Adrenal gland (tissue), 12 donors: Measurements from ENCODE around the gene XYLT1. TPM values are rescaled to one million over a fixed set of nuclear protein-coding genes. Genes with fewer than 3 reads are reported as not detected.

Source experiments
- DNase-seq, 7 donors: peaks; one replicate each; pipeline ENCODE4 v3.0.0-alpha.2; 2019 to 2020
- H3K27ac ChIP-seq, 5 donors: fragments of 200-600 bp; sonication (generic) in 4 of 5; 1 replicate in 3 of 5; 2 replicates in 2 of 5; pipeline versions ENCODE4 v1.5.1 to v1.8.0; 2016 to 2020; ENCODE audit warnings: mild to moderate bottlenecking in 1 of 5
- H3K27me3 ChIP-seq: fragments of 200-600 bp; 2 replicates; pipeline ENCODE4 v1.8.0; 2021
- H3K36me3 ChIP-seq, 2 donors: fragments of 200-600 bp; replicated peaks in 1 of 2; 1 replicate in 1 of 2; 2 replicates in 1 of 2; pipeline versions ENCODE4 v1.5.1 to v1.8.0; 2018 to 2022
- H3K4me1 ChIP-seq, 2 donors: fragments of 200-600 bp; replicated peaks in 1 of 2; 1 replicate in 1 of 2; 2 replicates in 1 of 2; pipeline versions ENCODE4 v1.5.1 to v1.8.0; 2018 to 2021
- H3K4me3 ChIP-seq, 4 donors: fragments of 200-600 bp; sonication (generic) in 3 of 4; one replicate each; pipeline ENCODE4 v1.5.1; 2016 to 2018
- H3K9me3 ChIP-seq, 3 donors: fragments of 200-600 bp; sonication (generic) in 1 of 3; replicated peaks in 1 of 3; 1 replicate in 2 of 3; 2 replicates in 1 of 3; pipeline versions ENCODE4 v1.5.1 to v1.8.0; 2016 to 2021
- POLR2A ChIP-seq, 2 donors: fragments of 450-650 bp; IDR thresholded peaks; one replicate each; pipeline ENCODE4 v1.6.1; 2017; ENCODE audit warnings: antibody characterized with exemption in 2 of 2, mild to moderate bottlenecking in 2 of 2, moderate library complexity in 1 of 2
- WGBS, 4 donors: extraction: QIAGEN DNeasy Blood & Tissue Kit in 2 of 4; methylation state at CpG; one replicate each; pipeline versions ENCODE4 v1.1.5 to v1.1.7; 2013 to 2017; 5-methylcytosine and 5-hydroxymethylcytosine counted together
- intact Hi-C, 2 donors: fragments of 100-400 bp; cut with DNase I; formaldehyde crosslinking; loops; one replicate each; pipeline versions ENCODE4 v1.14.1 to v1.15.0; 2022 to 2023
- polyA plus RNA-seq, 3 donors: library from polyadenylated mRNA; stranded (reverse); fragments of 200-250 nt in 2 of 3; fragments of 350-450 nt in 1 of 3; fragmentation: Illumina TruSeq in 1 of 3; extraction: RNeasy Lipid Tissue Mini Kit (QIAGEN cat#74804) in 1 of 3; gene quantifications; one replicate each; pipeline ENCODE4 v1.2.3, GENCODE V29; 2013 to 2014
- total RNA-seq, 9 donors: library from RNA; depleted of rRNA in 4 of 9; stranded (reverse); fragments of >200 nt in 4 of 9; fragments of 120-200 nt in 1 of 9; fragmentation: NEBNext Ultra II Directional in 1 of 9; extraction: Animal tissue kit (Norgen Biotek cat#: 25700) in 1 of 9; gene quantifications; one replicate each; pipeline versions ENCODE4 v1.1.0 to v1.2.4, GENCODE V29; 2013 to 2023
- TF ChIP-seq, protein P1 (sequence below), 6 experiments: fragments of 450-650 bp in 4 of 6; fragments of 200-600 bp in 2 of 6; sonication (generic) in 1 of 6; IDR thresholded peaks; 1 replicate in 5 of 6; 2 replicates in 1 of 6; pipeline versions ENCODE4 v1.5.1 to v1.8.0; 2016 to 2021; ENCODE audit warnings: antibody characterized with exemption in 6 of 6, mild to moderate bottlenecking in 2 of 6, moderate library complexity in 1 of 6
- donor health status: healthy with polysubstance abuse.
- donor health status: Bipolar disorder and iron deficiency.
- donor health status: DM: yes; HTN: yes; CAD: no.
- donor health status: DM: no; HTN: no; CAD: no.
- donor health status: DM: no; HTN: no; CAD: no.
- donor health status: DM: yes; HTN: yes; CAD: no.

The XYLT1 gene
- total and polyA plus RNA-seq, 12 donors = 1.3 to 67.6 (median 16.8) TPM

DNA sequence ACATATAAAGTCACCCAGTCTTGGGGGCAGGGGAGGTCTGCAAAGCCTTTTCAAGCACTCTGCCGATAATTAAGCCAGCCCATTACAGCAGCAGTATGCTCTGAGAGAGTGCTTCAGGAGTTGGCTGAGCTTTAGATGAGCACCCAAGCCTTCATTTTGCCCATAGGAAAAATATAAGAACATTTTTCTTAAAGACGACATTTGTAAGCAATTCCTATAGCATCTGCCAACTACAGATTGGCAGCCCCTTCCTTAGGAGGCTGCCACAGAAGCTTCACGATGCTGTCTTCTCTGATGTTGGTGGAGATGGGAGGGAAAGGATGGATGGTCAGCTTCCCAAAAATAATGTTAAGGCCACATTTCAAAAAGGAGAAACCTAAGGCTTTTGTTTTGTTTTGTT, 367.5 kb downstream of the XYLT1 start:
- intact Hi-C loops = no loop called here
- Histone ChIP-seq H3K36me3 (no peaks in the 10 kb centered on the region), H3K27ac (no peak overlapping the region), H3K4me3 (no peak overlapping the region), H3K4me1 (no peaks in the 10 kb centered on the region), H3K27me3 (no peaks in the 10 kb centered on the region), H3K9me3 (no peaks in the 10 kb centered on the region)
- TF ChIP-seq POLR2A (IDR thresholded peaks at IDR 0.05) = no peak
- TF ChIP-seq, protein P1, sequence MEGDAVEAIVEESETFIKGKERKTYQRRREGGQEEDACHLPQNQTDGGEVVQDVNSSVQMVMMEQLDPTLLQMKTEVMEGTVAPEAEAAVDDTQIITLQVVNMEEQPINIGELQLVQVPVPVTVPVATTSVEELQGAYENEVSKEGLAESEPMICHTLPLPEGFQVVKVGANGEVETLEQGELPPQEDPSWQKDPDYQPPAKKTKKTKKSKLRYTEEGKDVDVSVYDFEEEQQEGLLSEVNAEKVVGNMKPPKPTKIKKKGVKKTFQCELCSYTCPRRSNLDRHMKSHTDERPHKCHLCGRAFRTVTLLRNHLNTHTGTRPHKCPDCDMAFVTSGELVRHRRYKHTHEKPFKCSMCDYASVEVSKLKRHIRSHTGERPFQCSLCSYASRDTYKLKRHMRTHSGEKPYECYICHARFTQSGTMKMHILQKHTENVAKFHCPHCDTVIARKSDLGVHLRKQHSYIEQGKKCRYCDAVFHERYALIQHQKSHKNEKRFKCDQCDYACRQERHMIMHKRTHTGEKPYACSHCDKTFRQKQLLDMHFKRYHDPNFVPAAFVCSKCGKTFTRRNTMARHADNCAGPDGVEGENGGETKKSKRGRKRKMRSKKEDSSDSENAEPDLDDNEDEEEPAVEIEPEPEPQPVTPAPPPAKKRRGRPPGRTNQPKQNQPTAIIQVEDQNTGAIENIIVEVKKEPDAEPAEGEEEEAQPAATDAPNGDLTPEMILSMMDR (IDR thresholded peaks at IDR 0.05) = no peak
- DNase-seq = no peak
- 87 to 96% (median 94%) methylated on average over 3 of the region's 3 CpGs for WGBS, 4 donors

DNA sequence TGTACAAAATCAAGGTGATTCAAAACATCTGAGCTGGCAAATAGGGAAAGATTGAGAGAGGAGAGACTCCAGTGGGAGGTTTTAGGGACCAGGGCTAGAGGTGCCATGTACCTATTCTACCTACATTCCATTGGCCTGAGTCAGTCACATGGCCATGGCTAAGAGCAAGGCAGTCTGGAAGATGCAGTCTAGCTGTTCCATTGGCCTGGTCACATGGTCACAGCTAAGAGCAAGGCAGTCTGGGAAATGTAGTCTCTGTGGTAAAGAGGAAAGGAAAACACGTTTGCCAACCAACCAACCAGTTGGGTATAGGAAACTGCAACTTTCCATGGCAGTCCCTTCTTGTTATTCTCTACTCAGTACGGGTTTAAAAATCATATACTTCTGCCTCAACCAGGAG, 369.1 kb downstream of the XYLT1 start:
- Histone ChIP-seq H3K4me3 (no peak overlapping the region), H3K9me3 (no peaks in the 10 kb centered on the region), H3K4me1 (no peaks in the 10 kb centered on the region), H3K36me3 (no peaks in the 10 kb centered on the region), H3K27ac (no peak overlapping the region), H3K27me3 (no peaks in the 10 kb centered on the region)
- intact Hi-C loops = no loop called here
- TF ChIP-seq, protein P1 (IDR thresholded peaks at IDR 0.05) = no peak
- TF ChIP-seq POLR2A (IDR thresholded peaks at IDR 0.05) = no peak
- DNase-seq = no peak
- 84 to 90% (median 85%) methylated on average over 2 of the region's 2 CpGs for WGBS, 4 donors

DNA sequence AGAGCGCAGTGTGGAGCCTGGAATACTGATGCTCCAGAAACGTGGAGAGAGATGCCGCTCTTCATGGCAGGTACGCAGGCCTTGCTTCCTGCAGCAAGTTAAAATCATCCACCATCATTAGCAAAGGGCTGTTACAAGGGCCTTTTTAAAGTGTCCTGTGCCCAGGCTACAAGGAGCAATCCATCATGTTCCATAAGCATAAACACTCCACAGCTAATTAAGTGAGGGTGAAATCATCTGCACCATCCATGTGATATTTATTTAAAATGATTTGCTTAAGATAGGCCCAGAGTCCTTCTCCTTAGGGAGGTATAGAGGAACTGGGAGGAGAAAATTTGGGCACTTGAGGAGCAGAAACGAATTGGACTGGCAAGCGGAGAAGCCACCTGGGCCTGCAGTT, 372.1 kb downstream of the XYLT1 start:
- 91 to 95% (median 93%) methylated on average over 4 to 6 of the region's 6 CpGs for WGBS, 4 donors
- intact Hi-C loops = no loop called here
- no peaks in the 10 kb centered on the region for H3K27me3 ChIP-seq
- H3K36me3 ChIP-seq = no peaks in the 10 kb centered on the region
- TF ChIP-seq, protein P1 (IDR thresholded peaks at IDR 0.05) = no peak
- TF ChIP-seq POLR2A (IDR thresholded peaks at IDR 0.05) = no peak
- DNase-seq = no peak
- no peak overlapping the region for H3K27ac ChIP-seq
- H3K4me3 ChIP-seq = no peak overlapping the region
- no peaks in the 10 kb centered on the region for H3K9me3 ChIP-seq
- no peaks in the 10 kb centered on the region for H3K4me1 ChIP-seq

DNA sequence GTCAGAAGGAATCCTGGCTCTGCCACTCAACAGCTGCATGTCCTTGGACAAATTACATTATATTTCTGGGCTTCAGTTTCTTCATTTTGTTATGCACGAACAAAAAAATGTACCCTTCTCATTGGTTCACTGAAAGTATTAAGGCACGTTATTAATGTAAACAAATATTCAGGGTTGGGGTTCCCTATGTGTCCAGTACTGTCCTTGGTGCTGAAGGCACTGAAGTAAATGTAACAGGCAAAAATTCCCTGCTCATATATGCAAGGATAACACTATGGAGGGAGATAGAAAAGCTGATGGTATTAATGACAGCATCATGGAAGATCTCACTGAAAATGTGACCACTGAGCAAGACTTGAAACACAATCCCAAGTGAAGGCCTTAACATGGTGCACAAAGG, 386.6 kb downstream of the XYLT1 start:
- Histone ChIP-seq H3K36me3 (no peaks in the 10 kb centered on the region), H3K27ac (no peak overlapping the region), H3K4me1 (no peaks in the 10 kb centered on the region), H3K27me3 (no peaks in the 10 kb centered on the region), H3K4me3 (no peak overlapping the region), H3K9me3 (no peaks in the 10 kb centered on the region)
- WGBS, 4 donors = 59 to 68% (median 67%) methylated on average over 2 of the region's 2 CpGs
- DNase-seq = no peak
- no peak for TF ChIP-seq POLR2A (IDR thresholded peaks at IDR 0.05)
- TF ChIP-seq, protein P1 (IDR thresholded peaks at IDR 0.05) = no peak
- intact Hi-C loops = no loop called here
